CD4-positive, alpha-beta T cell treated with Interleukin-10 for 1 hour (primary cell): ENCODE results near the gene OTULINL.
"Not testable (repeated sequence)": the region's sequence is repeated elsewhere in the genome, so short reads cannot be mapped to it uniquely, and the experiment has no call there.

Experiments
- DNase-seq: peaks from one replicate; pipeline ENCODE4 v3.0.0-alpha.2; 2020

Gene OTULINL

DNA sequence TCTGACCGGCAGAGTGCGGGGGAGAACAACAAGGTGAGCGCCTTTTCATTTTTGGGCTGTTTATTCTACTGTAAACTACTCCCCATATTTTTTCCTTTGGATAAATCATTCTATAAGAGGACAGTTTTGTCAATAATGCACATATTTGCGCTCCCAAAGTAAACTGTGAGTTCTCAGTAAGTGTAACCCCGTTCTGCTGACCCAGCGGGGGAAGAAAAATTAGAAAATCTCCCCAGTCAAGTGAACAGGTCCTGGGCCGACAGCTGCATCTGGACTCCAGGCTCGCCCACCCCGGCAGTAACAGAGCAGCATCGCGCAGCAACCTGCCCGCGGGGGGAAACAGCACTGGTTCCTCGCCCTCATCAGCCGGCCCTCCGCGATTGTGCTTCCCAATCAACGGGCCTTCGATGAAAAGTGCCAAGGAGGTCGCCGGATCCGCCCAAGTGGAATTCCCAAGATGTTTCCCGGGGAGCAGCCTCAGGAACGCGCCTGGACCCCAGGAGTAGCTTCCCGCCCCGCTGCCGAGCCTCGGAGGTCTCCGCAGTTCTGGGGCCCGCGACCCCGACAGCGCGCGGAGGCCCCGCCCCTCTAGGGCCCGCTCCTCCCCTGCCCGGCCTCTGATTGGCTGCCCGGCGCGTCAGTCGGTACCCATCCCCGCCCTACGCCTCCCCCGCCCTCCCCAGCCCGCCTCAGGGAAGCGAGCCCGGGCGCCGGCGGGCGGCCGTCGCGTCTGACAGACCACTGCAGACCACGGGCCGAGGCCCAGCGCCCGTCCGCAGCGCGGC is at the start of gene OTULINL:
TSS of gene OTULINL (plus strand) at position 687 of the 785 bp plus-strand sequence. CDS start 103 bp downstream, outside the sequence.
- DNase-seq = peak; percentile 88

DNA sequence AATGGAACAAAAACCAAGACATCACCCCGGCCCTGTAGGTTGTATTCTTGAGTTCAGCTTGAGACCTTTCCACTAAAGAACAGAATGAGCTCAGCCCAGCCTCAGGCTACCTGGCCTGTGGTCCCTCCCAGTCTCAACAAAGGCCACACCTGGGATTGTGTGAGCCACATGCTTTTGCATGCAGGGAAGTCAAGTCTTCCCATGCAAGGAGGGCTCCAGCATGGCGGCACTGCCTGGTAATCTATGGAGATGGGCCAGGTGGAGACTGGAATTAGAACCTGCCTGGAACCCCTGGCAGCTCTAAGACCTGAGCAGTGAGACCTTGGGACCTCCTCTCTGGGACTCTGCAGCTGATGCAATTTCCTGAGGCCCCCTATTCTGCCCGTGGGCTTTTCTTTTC is 49.4 kb upstream of the OTULINL start:
- DNase-seq = no peak

DNA sequence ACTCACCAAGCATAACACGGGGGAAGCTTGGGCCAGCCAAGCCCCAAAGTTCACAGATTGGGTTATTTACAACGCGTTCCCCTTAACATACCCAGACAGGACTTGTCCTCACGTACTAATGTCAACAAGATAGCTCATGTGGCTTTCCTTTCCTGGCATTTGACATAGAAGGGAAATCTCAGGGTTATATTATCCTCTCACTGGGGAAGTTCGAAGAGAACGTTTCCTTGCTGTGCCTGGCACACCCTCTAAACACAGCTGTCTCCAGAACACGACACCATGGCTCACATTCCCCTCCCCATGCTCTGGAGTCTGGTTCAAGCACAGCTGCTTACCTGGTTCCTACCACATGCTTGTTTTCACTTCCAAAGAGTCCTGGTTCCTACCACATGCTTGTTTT is 46.8 kb upstream of the OTULINL start:
- no peak for DNase-seq

DNA sequence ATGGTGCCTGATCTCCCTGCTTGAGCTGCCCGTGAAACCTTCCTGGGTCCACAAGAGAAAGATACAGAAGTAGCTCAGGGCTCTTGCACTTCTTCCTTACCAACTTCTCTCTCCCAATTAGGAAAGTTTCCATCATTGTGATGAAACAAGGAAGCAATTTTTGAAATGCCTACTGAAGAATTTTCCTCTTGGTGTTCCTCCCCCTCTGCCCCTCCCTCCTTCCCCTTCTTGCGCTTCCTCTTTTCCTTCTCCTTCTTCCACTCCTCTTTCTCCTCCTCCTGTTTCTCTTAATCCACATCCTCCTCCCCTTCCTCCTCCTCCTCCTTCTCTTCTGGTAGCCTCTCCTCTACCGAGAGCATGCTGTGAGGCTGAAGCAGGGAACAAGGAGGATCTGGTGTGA is 36.3 kb upstream of the OTULINL start:
- DNase-seq = no peak

DNA sequence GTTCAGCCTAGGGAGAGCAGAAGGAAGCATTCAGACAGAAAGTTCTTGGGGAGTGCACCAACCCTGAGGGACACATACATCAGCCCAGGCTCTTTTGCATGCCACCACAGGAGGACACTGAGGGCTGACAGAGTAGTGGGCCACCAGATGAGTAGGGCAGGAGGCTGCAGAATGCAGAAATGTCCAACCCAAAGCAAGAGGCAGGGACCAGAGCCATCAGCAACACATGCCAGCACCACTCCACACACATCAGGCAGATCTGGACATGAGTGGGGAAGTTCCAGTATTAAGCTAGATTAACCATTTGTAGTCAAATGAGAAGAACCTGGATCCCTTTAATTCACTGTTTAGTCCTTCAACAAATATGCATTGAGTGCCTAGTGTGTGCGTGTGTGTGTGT is 35.7 kb upstream of the OTULINL start:
- DNase-seq = no peak

DNA sequence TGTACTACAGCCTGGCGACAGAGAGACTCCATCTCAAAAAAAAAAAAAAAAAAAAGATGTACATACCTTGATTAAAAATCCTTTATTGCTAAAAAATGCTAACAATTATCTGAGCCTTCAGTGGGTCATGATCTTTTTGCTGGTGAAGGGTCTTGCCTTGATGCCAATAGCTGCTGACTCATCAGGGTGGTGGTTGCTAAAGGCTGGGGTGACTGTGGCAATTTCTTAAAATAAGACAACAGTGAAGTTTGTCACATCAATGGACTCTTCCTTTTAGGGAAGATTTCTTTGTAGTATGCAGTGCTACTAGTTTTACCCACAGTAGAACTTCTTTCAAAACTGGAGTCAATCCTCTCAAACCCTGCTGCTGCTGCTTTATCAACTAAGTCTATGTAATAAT is 33.9 kb upstream of the OTULINL start:
- DNase-seq = no peak

DNA sequence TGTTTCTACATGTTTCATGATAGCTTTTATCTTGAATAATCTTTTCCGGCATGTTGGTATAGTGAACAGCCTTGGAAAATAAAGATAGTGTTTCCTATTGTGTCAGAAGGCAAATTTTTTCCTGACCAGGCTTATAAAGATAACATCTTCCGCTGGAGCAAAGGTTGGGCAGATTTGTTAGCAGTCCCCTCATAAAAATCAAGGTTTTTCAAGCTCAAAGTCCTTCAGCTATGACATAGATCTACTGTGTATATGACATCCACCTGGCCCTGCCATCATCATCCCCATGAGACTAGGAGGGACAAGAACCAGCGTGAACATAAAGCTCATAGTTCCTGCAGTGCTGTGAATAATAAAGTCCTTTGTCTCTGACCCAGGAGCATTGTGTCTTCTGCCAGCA is 30.4 kb upstream of the OTULINL start:
- no peak for DNase-seq

DNA sequence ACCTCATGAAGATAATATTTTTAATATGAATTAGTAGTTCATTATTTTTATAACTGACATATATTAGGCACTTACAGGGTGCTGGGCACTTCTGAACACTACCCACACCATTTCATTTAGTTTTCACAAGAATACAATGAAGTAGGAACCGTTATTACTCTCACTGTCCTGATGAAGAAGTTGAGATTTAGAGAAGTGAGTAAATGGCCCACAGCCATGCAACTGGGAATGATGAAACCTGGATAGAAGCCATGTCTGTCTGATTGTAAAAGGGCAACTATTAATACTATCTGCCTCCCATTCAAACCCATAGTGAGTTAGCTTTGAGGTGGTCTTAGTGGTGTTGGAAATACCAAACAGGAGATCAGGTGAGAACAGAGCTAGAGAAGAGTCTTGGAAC is 29.6 kb upstream of the OTULINL start:
- no peak for DNase-seq

DNA sequence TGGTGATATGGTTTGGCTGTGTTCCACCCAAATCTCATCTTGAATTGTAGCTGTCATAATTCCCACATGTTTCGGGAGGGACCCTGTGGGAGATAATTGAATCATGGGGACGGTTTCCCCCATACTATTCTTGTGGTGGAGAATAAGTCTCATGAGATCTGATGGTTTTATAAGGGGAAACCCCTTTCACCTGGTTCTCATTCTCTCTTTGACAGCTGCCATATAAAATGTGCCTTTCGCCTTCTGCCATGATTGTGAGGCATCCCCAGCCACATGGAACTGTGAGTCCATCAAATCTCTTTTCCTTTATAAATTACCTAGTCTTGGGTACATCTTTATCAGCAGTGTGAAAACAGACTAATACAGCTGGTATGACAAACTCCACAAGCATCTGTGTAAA is 27.3 kb upstream of the OTULINL start:
- not testable (repeated sequence) for DNase-seq

DNA sequence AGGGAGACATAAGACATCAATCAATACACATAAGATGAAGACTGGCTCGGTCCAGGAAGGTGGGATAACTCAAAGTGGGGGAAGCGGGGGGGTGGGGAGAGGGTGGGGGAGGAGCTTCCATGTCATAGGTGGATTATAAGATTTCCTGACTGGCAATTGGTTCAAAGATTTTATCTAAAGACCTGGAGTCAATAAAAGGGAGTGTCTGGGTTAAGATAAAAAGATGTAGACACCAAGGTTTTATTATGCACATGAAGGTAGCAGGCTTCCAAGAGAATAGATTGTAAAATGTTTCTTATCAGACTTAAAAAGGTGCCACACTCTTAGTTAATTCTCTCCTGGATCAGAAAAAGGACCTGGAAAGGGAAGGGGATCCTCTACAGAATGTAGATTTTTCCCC is 25.6 kb upstream of the OTULINL start:
- DNase-seq = no peak

DNA sequence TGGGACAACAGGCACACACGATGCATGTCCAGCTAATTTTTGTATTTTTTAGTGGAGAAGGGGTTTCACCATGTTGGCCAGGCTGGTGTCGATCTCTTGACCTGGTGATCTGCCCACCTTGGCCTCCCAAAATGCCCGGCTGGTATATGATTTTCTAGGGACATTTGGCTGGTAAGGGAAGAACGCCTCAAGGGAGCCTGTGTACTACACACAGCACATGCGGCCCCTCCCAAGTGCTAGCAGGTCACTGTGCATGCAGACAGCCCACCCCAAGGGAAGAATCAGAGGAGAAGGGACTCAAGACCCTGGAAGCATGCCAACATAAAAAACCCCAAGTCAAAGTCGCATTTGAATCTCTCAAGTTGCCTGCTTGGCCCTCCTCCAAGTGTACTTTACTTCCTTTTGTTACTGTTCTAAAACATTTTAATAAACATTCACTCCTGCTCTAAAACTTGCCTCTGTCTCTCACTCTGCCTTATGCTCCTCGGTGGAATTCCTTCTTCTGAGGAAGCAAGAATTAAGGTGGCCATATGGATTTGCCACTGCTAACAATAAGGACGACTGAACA is 24.3 kb upstream of the OTULINL start:
- DNase-seq = no peak

DNA sequence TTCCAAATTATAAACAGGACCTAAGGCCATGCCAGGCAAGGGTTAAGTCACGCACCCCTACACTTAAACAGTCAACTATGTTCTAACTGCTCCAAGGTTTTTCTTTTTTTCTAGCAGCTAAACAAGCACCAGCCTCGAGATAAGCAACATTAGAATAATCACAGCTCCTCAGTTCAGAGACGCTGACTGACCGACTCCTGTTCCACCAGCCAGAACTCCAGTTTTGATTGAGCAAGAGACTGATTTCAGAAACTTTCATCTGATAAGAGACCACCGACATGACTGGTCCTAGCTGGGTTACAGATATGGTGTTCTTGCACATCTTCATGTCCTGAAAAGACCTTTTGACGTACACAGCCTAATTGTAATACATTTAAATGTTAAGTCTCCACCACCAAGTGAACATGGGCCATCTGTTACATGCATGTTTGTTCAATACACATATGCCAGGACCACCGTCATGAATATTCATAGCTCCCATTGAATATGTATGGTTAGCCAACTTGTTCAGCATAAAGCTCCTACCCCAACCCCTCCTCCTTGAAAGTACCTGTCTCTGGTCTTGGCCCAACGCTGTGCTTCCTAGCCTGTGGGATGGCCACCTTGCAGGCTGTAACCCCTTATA is 23.7 kb upstream of the OTULINL start:
- no peak for DNase-seq

DNA sequence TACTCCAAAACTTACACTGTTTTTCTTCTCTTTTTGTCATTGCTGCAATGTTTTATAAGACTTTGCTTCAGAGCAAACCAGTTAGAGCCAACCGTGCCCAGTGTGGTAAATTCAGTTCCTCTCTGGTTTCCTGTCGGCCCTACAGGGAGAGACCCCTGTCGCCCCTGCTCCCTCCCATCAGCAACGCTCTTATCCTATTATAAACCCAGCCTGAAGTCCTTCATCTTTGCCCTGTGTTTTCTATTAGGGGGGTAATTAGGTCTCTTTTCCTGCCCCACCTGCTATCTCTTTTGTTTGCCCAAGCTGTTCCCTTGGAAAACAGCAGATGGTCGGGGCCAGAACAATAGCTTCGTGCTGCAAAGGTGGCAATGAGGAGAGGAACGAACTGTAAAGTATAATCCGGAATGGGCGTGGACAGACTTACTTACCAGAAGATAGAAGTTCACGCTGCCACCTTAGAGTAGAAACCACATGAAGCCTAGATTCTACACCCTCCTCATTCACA is 21.4 kb upstream of the OTULINL start:
- DNase-seq = peak; percentile 13

DNA sequence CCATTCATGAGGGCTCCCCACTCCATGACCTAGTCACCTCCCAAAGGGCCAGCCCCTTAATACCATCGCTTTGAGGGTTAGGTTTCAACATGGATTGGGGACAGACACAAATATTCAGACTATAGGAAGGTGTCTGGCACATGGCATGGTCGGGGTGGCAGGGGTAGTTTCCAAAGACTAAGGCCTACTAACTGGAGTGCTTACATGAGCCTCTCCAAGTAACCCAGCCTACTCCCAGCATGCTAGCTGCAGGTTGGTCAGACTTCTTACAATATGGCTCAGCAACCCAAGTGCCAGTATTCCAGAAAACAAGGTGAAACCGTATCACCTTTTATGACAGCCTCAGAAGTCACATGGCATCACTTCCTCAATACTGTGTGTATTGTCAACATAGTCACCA is 19.9 kb upstream of the OTULINL start:
- DNase-seq = no peak

DNA sequence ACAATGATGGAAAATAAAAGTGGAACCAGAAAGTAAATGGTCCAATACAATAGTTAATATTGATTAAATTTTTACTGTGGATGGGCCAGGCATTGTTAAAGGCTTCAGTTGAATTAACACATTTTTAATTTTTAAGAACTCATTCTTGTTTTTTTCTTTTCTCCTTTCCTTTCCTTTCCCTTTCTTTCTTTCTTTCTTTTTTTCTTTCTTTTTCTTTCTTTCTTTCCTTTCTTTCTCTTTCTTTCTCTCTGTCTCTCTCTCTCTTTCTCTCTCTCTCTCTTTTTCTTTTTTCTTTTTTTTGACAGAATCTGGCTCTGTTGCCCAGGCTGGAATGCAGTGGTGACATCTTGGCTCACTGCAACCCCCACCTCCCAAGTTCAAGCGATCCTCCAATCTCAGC is 13.3 kb upstream of the OTULINL start:
- no peak for DNase-seq

DNA sequence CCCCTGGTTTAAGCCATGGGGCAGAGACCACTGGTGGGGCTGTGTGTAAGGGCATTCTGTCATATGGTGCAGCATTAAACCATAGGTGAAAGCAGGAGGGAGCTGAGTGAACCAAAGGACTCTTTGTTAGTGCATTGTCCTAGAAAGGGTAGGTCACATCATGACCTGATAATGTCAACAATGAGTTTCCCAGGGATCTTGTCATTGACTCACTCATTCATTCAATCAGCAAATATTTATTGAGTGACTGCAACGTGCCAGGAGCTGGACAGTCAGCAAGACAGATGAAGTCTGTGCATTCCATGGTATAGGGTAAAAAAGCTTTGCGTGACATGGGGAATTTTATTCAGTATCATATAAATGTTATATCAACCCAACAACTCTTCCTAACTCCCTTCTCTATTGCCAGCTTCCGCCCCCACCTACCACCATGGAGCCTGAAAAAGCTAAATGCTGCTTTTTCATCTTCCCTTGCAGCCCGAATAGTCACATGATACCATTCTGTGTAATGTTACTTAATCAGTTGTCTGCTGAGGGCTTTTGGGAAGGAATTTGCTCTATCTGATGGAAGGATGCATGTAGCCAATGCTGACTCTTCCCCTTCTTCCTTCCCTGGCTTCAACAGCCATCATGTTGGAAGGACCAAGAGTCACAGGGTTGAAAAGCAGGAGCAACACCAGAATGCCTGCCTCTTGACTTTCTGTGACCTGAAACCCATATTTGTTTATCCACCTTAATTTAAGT is 11.5 kb upstream of the OTULINL start:
- no peak for DNase-seq

DNA sequence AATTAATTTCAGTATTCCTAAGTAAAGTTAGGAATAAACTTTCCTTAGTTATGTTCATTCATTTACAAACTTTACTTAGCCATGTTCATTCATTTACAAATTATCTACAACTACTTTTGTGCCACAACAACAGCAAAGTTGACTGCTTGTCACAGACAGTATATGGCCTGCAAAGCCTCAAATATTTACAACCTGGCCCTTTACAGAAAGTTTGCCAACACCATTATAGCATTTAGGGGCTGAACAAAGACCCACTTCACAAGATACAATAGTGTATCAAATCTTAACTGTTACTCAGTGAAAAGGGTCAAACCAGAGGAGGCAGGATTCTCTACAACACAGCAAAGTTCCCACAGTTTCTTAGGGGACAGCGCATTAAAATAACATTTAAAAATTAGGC is 9.7 kb upstream of the OTULINL start:
- DNase-seq = no peak

DNA sequence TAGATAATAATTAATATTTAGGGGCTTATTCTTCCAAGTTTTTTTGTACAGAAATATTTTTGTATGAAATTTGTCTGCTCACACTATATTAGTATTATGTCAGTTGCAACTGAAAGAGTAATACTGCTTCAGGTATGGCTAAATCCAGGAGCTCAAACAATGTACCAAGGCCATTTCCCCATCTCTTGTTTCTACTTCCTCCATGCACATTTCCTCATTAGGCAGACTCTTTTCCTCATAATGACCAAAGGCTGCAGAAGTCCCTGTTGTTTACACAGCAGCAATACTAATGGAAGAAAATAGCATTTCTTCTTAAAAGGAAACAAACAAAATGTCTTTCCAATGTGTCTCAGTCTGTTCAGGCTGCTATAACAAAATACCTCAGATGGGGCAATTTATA is 9.2 kb upstream of the OTULINL start:
- no peak for DNase-seq

DNA sequence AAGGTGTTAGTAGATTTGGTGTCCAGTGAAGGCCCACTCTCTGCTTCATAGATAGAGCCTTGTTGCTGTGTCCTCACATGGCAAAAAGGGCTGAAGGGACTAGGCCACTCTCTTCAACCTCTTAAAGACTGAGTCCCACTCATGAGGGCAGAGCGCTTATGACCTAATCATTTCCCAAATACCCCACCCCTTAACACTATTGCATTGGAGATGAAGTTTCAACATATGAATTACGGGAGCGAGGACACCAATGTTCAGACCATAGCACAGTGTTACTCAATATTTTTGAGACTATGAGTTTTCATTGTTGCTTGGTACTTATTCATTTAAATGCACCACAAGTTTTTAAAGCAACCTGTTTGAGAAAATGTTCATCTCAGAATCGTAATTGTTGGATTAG is 8.8 kb upstream of the OTULINL start:
- no peak for DNase-seq

DNA sequence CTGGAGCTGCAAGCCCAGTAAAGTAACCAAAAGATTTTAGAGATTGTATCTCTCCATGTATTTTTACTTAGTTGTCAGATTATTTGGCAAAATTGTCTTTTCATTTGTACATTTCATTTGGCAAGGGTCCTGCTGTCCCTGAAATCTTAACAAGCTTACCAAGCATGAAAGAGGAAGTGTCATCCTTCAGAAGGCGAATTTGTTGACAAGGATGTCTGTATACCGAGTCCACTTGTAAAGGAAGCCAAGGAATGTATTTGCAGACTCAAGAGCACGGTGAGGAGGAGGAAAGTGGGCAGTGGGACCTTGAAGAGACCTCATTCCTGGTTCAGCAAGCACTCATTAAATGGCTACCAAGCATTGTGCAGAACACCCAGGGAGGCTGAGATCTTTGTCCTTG is 7.5 kb upstream of the OTULINL start:
- no peak for DNase-seq

DNA sequence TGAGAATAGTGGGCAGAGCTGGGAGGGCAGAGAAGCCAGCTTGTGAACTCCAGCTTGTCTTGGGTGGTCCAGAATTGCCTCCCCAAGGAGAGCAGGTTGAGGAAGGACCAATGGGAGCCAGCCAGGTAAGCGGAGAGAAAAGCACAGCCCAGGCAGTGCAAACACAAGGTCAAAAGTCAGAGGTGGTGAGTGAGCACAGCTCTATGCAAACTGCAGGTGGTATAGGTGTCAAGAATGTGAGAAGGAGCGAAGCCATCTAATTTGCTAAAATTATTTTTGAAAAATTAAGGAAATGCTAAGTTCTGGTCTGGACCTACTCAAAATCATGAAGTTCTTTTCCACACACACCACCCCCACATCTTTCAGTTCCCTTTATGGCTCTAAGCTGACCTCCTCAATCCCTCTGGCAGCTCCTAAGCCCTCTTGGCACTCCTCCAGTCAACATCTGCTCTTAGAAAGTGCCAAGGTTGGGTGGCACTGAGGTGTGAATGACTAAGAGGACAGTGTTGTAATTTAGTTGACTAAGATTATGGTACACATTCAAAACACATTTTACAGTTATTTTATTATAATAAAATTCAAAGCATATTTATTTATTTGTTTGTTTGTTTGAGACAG is 6.6 kb upstream of the OTULINL start:
- DNase-seq = no peak

DNA sequence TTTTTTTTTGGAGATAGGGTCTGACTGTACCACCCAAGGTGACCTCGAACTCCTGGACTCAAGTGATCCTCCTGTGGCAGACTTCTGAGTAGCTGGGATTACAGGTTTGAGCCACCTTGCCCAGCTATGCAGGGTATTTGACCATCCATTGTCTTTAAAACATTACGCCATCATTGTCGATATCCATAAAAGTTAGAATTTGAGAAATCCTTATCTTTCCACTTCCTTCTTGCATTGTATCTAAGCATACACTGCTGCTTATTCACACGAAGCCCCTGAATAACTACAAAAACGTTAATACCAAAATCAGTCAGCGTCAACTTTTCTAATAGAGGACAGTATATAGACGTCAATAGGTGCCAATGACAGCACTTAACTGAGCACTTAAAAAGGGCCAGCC is 5.4 kb upstream of the OTULINL start:
- DNase-seq = no peak

DNA sequence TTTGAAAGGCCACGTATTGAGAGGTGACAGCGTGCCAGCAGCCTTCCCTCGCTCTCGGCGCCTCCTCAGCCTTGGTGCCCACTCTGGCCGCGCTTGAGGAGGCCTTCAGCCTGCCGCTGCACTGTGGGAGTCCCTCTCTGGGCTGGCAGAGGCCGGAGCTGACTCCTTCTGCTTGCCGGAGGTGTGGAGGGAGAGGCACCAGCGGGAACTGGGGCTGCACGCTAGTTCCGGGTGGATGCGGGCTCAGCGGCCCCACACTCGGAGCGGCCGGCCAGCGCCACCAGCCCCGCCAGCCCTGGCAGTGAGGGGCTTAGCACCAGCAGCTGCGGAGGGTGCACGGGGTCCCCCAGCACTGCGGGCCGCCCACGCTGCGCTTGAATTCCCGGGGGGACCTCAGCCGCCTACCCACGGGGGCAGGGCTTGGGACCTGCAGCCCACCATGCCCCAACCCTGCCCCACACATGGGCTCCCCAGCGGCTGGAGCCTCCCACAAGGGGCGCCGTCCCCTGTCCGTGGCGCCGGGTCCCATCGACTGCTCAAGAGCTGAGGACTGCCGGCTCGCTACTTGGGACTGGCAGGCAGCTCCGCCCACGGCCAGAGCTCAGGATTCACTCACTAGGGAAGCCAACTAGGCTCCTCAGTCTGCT is 4.4 kb upstream of the OTULINL start:
- no peak for DNase-seq
